ENCODE results near the gene SUMO4.

DNA sequence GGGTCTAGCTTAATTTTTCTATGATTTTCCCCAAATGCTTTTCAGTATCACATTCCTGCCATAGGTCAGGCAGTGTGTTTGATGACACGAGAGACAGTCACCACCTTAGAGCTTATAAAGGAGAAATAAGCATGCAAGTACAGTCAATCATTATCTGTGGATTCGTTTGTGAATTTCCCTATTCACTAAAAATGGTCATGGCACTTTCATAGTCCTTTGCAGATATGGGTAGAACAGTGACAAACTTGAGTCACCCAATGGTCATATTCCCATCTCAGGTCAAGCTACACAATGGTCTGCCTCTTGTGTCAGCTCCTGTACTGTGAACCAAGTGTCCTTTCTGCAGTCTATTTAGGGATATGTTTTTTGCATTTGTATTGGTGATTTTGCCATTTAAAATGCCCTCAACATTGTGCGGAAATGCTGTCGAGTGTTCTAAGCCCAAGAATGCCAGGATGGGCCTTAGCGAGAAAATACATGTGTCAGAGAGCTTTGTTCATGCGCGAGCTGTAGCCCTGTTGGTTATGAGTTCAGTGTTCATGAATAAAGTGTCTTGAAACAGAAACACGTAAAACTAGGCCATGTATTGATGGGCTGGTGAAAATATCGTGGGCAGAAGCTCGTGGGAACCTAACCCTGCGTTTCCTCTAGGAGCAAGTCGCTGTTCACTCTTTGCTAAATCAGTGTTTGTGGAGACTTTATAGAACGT lies 19.8 kb downstream of the SUMO4 start:
- TF ChIP-seq ISL1 (CRISPR knock-in tag; IDR thresholded peaks at IDR 0.05) (no peak), TCF4 (CRISPR knock-in tag; IDR thresholded peaks at IDR 0.05; ENCODE audit: borderline replicate concordance) (no peak), PPARA (CRISPR knock-in tag; IDR thresholded peaks at IDR 0.05; ENCODE audit: borderline replicate concordance) (no peak), OSR1 (CRISPR knock-in tag; IDR thresholded peaks at IDR 0.05) (no peak), GLIS3 (CRISPR knock-in tag; IDR thresholded peaks at IDR 0.05) (no peak), ZNF70 (CRISPR knock-in tag; IDR thresholded peaks at IDR 0.05) (no peak)
- TF ChIP-seq, protein P1, sequence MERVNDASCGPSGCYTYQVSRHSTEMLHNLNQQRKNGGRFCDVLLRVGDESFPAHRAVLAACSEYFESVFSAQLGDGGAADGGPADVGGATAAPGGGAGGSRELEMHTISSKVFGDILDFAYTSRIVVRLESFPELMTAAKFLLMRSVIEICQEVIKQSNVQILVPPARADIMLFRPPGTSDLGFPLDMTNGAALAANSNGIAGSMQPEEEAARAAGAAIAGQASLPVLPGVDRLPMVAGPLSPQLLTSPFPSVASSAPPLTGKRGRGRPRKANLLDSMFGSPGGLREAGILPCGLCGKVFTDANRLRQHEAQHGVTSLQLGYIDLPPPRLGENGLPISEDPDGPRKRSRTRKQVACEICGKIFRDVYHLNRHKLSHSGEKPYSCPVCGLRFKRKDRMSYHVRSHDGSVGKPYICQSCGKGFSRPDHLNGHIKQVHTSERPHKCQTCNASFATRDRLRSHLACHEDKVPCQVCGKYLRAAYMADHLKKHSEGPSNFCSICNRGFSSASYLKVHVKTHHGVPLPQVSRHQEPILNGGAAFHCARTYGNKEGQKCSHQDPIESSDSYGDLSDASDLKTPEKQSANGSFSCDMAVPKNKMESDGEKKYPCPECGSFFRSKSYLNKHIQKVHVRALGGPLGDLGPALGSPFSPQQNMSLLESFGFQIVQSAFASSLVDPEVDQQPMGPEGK (CRISPR knock-in tag; IDR thresholded peaks at IDR 0.05; ENCODE audit: borderline replicate concordance) = no peak

All from SK-N-SH treated with all-trans-retinoic acid at 6 μM for 48 hours (cell line).